ENCODE measurements around the gene INPPL1.

DNA sequence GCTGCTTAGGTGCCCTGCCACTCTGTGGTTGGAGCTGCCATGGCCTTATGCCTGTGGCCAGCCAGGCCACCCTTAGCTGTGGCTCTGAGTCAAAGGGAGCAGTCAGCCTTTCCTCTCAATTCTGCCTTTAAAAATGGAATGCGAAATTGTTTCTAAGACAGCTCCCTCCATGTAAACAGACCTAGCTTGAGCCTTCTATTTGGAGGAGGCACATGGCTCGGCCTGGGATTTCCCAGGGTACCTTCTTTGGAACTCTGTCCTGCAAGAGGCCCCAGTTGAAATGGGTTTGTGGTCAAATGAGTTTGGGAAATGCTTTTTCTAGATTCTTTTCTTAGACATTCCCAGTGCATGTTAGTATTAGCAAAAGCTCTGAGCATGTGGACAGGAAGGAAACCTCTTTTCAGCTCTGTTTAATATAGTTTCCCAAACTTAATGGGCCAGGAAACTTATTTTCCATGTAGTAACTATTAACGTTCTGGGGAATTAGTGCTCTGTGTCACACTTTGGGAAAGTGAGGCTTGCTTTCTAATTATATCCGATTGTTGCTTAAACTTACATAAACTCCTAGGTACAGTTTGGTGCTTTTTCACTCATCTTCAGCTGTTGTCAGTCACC lies 11.6 kb downstream of the INPPL1 start:
- no peak for TF ChIP-seq YY1 (IDR thresholded peaks at IDR 0.05; ENCODE audit: insufficient read depth, insufficient read length)
- TF ChIP-seq ZNF274 (IDR thresholded peaks at IDR 0.05; ENCODE audit: low read depth, low read length), result no peak

Data from NT2/D1 (cell line).